Measurements from ENCODE around the gene C10orf90.

The C10orf90 gene

DNA sequence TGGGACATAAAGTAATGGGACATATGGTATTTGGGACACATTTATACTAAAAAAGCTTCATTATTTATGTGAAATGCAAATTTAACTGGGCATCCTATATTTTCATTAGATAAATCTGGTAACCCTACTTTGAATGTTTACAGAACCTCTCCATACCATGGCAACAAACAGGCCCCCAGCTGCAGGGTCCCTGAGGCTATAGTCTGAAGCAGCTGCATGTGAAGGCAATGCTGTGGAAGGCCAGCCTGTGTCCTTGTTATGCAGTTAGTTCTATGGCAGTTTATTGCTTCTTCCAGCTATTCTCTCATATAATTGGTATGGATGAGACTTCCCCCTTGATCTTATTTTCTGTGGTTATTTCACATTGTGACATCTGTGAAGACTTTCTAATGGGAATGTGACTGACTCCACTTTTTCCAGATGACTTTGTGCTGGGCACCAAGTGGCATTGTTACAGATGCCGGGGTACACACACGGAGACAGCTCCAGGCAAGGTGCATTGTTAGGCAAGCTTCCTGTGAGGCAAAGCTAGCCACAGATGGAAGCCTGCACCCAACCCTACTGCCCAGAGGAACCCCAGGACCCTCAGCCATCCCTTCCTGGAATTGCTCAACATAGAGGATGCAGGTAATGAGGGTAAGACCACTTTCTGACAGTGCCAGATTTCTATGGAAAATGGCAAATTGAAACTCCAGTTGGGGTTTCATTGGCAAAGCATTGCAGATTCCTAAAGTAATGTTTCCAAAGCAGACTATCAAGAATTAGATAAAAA is 232.7 kb downstream of the C10orf90 start:
- TF ChIP-seq, protein P1, sequence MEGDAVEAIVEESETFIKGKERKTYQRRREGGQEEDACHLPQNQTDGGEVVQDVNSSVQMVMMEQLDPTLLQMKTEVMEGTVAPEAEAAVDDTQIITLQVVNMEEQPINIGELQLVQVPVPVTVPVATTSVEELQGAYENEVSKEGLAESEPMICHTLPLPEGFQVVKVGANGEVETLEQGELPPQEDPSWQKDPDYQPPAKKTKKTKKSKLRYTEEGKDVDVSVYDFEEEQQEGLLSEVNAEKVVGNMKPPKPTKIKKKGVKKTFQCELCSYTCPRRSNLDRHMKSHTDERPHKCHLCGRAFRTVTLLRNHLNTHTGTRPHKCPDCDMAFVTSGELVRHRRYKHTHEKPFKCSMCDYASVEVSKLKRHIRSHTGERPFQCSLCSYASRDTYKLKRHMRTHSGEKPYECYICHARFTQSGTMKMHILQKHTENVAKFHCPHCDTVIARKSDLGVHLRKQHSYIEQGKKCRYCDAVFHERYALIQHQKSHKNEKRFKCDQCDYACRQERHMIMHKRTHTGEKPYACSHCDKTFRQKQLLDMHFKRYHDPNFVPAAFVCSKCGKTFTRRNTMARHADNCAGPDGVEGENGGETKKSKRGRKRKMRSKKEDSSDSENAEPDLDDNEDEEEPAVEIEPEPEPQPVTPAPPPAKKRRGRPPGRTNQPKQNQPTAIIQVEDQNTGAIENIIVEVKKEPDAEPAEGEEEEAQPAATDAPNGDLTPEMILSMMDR (IDR thresholded peaks at IDR 0.05), result no peak
- DNase-seq (ENCODE audit: low spot score), result no peak

DNA sequence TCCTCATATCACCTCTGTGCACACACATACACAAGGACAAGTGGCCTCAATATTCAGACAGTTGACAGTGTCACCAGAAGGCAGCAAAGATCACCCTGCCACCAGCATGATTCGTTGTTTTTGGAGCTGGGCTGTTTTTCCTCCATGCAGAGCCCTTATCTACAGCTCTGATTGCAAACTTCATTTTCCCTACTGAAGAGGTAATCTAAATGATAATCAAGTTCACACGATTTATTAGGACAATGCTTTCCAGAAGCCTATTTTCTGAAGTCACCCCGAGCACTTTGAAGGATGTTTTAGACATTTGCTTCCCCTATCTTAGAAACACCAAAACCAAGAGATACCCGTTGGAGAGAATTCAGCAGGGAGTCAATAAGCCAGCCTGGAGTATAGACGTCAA is 236.3 kb downstream of the C10orf90 start:
- Histone ChIP-seq H3K27ac (no peak overlapping the region), H3K4me3 (no peak overlapping the region)
- TF ChIP-seq, protein P1 (IDR thresholded peaks at IDR 0.05), result no peak
- no peak for DNase-seq (ENCODE audit: low spot score)

More for the DNA sequence above, 232.7 kb downstream of the C10orf90 start:
- Histone ChIP-seq H3K27ac (no peak overlapping the region), H3K4me3 (no peak overlapping the region)

DNA sequence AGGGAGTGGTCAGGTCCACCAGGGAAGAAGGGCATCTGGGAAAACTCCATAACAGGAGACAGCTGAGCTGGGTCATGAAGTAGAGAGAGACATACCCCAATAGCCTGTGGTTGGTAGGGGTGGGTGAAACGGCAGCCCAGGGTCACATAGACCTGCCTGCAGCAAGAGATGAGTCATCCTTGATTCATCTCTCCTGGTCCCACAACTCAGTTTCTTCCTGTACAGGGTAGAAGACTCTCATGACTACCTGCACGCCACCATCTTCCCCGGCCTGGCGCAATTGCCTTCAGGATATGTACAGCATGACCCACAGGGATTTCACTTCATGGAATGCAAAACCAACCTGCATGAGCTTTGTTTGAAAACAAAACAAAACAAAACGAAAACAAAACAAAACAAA is 237.1 kb downstream of the C10orf90 start:
- no peak overlapping the region for H3K27ac ChIP-seq
- TF ChIP-seq, protein P1 (IDR thresholded peaks at IDR 0.05), result no peak
- H3K4me3 ChIP-seq, result no peak overlapping the region

DNA sequence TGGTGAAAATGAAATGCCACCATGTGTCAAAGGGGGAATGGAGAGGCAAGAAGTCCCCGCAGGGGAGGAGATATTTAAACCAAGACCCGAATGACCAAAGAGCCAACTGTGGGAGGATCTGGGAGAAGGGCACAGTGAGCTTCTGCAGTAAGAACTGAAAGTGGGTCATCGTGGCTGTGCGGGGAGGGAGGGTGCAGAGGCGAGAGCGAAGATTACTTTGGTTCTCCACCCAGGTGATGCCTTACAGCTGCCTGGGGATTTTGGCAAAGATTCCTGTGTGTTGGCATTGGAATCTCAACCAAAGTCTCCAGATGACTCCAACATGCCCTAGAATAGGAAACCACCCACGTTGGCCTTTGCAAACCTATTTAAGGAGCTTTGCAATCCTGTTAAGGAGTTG is 238.0 kb downstream of the C10orf90 start:
- no peak overlapping the region for H3K4me3 ChIP-seq
- TF ChIP-seq, protein P1 (IDR thresholded peaks at IDR 0.05), result no peak
- no peak for DNase-seq (ENCODE audit: low spot score)
- no peak overlapping the region for H3K27ac ChIP-seq

More for the DNA sequence above, 237.1 kb downstream of the C10orf90 start:
- DNase-seq (ENCODE audit: low spot score), result no peak

DNA sequence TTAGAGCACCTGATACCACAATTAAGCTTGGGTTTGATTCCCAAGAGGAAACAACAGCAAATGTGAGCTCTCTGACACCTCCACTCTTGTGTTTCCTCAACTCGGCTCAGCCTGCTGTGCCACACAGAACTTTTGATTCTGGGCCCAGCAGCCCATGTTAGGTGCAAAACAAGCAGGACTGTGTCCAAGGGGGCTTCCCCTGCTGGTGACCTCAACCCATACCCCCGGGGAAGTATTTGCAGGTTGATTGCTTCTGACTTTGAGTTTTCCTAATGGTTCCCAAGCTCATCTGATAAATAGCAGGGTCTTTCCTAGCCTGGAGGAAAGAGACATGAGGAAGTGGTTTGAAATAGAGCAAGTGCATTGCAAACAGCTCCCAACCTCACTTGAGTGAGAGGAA is 238.7 kb downstream of the C10orf90 start:
- H3K4me3 ChIP-seq, result no peak overlapping the region
- H3K27ac ChIP-seq, result no peak overlapping the region
- TF ChIP-seq, protein P1 (IDR thresholded peaks at IDR 0.05), result no peak
- DNase-seq (ENCODE audit: low spot score), result no peak

DNA sequence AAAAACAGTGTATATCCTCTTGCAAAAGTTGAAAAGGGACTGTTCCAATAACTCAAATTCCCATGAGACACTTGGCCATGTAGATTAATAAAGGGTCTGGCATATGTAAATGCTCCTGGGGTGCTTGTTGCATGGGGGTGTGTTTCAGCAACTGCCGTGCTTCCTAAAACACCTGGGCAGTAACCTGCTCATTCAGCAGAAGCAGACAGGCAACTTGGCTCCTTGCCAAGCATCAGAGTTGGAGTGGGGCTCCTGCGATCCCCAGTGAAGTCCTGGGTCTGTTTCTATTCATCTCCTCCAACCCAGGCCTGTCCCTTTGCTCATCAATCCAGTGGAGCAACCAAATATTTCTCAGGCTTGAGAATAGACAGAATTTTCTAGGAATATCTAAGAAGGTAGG is 240.0 kb downstream of the C10orf90 start:
- no peak for DNase-seq (ENCODE audit: low spot score)
- TF ChIP-seq, protein P1 (IDR thresholded peaks at IDR 0.05), result no peak
- H3K4me3 ChIP-seq, result no peak overlapping the region
- H3K27ac ChIP-seq, result no peak overlapping the region

DNA sequence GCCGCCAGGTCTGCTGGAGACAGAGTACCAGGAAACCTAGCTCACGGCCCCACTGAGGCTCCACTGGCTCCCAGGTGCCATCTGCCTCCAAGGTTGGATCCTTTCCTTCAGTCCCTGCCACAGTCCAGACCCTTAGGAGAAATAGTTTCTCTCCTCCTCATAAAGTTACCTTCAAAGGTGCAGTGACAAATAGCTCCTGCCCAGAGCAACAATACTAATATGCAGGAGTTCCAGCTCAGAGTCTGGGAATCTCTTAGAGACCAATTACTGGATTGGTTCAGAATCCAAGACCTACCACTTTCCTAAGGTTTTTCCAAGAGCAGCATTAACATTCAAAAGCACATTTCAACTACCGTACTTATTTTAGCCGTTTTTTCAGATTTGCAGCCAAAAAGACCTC is 241.2 kb downstream of the C10orf90 start:
- Histone ChIP-seq H3K27ac (no peak overlapping the region), H3K4me3 (no peak overlapping the region)
- no peak for DNase-seq (ENCODE audit: low spot score)
- TF ChIP-seq, protein P1 (IDR thresholded peaks at IDR 0.05), result no peak
